Smooth muscle cell (in vitro differentiated cells): ENCODE measurements around the gene LRP10. TPM values are rescaled to one million over a fixed set of nuclear protein-coding genes. Genes with fewer than 3 reads are reported as not detected.
A peak's percentile ranks its signal among the peaks of the same experiment; 100 is the strongest.

ENCODE experiments used
- DNase-seq: peaks from one replicate; lab custom pipeline; 2025; ENCODE audit not compliant: unreplicated experiment; lab: John Stamatoyannopoulos, UW
- H2AFZ ChIP-seq: fragments of 200-600 bp; sonication (generic); 2 replicates; pipeline ENCODE4 v1.6.0; 2016; ENCODE audit warnings: antibody characterized with exemption, low read depth, mild to moderate bottlenecking
- H3F3A ChIP-seq: fragments of 200-600 bp; sonication (generic); 2 replicates; pipeline ENCODE4 v1.6.0; 2017; ENCODE audit warnings: antibody characterized with exemption, low read depth
- H3K27ac ChIP-seq: fragments of 200-600 bp; sonication (generic); 2 replicates; pipeline ENCODE4 v1.5.1; 2016; ENCODE audit warnings: low read depth, mild to moderate bottlenecking
- H3K27me3 ChIP-seq: fragments of 200-600 bp; sonication (generic); 2 replicates; pipeline ENCODE4 v1.6.1; 2016; ENCODE audit warnings: low read depth, mild to moderate bottlenecking
- H3K36me3 ChIP-seq: fragments of 200-600 bp; sonication (generic); 2 replicates; pipeline ENCODE4 v1.5.1; 2016; ENCODE audit warnings: low read depth
- H3K4me1 ChIP-seq: fragments of 200-600 bp; sonication (generic); 2 replicates; pipeline ENCODE4 v1.5.1; 2016; ENCODE audit warnings: low read depth
- H3K4me2 ChIP-seq: fragments of 200-600 bp; sonication (generic); 2 replicates; pipeline ENCODE4 v1.6.0; 2016; ENCODE audit warnings: mild to moderate bottlenecking
- H3K4me3 ChIP-seq: fragments of 200-600 bp; sonication (generic); 2 replicates; pipeline ENCODE4 v1.5.1; 2016; ENCODE audit warnings: mild to moderate bottlenecking
- H3K79me2 ChIP-seq: fragments of 200-600 bp; sonication (generic); 2 replicates; pipeline ENCODE4 v1.6.0; 2016; ENCODE audit warnings: low read depth, mild to moderate bottlenecking
- H3K9ac ChIP-seq: fragments of 200-600 bp; sonication (generic); 2 replicates; pipeline ENCODE4 v1.6.0; 2016; ENCODE audit warnings: low read depth
- H3K9me3 ChIP-seq: fragments of 200-600 bp; sonication (generic); replicated peaks from 2 replicates; pipeline ENCODE4 v1.5.1; 2016; ENCODE audit warnings: low read depth
- H4K20me1 ChIP-seq: fragments of 200-600 bp; sonication (generic); 2 replicates; pipeline ENCODE4 v1.6.0; 2016; ENCODE audit warnings: low read depth
- CTCF ChIP-seq: fragments of 200-600 bp; sonication (generic); IDR thresholded peaks from 2 replicates; pipeline ENCODE4 v1.5.1; 2017; ENCODE audit warnings: borderline replicate concordance, mild to moderate bottlenecking, antibody characterized with exemption; ENCODE audit not compliant: insufficient read depth, poor library complexity, severe bottlenecking
- WGBS: methylation state at CpG from one replicate; pipeline ENCODE4 v1.1.7; 2016; ENCODE audit warnings: low lambda C conversion rate; 5-methylcytosine and 5-hydroxymethylcytosine counted together
- polyA plus RNA-seq: library from polyadenylated mRNA; unstranded; fragments of >200 nt; fragmentation: Nextera tagmentation; extraction: Ambion mirVana; gene quantifications from 2 replicates; pipeline ENCODE4 v1.2.1, GENCODE V29; 2016
- total RNA-seq: library from RNA; depleted of rRNA; stranded (reverse); fragments of >200 nt; gene quantifications from 2 replicates; pipeline ENCODE4 v1.2.3, GENCODE V29; 2014

Gene LRP10
- total and polyA plus RNA-seq, 2 experiments from 2014 or later = 38.8 to 87.1 TPM

- H3K4me3 ChIP-seq = no peak overlapping the region
- no peak for TF ChIP-seq CTCF
- no peaks in the 10 kb centered on the region for H3K36me3 ChIP-seq
- H3K9me3 ChIP-seq = no peaks in the 10 kb centered on the region
- peaks cover 9% of the 10 kb centered on the region for H3K4me1 ChIP-seq
- no peak overlapping the region for H2AFZ ChIP-seq
- H3F3A ChIP-seq = peaks cover 54% of the 10 kb centered on the region
- H3K4me2 ChIP-seq = no peak overlapping the region
- peaks cover 65% of the 10 kb centered on the region for H4K20me1 ChIP-seq
- no peak for DNase-seq
- peaks cover 64% of the 10 kb centered on the region for H3K79me2 ChIP-seq
- 93% methylated on average over 21 of the region's 21 CpGs for WGBS
- H3K9ac ChIP-seq = no peak overlapping the region
- H3K27ac ChIP-seq = peak overlapping the region; percentile 87
- H3K27me3 ChIP-seq = no peaks in the 10 kb centered on the region
Observed at GRCh38 chr14:22843123-22843925, 28.2 kb upstream of the LRP10 start.

GRCh38 chr14:22844221-22845102 lies 27.1 kb upstream of the LRP10 start:
- H3K27me3 ChIP-seq = no peaks in the 10 kb centered on the region
- H4K20me1 ChIP-seq = peaks cover 54% of the 10 kb centered on the region
- peaks cover 52% of the 10 kb centered on the region for H3K79me2 ChIP-seq
- no peak for TF ChIP-seq CTCF
- H3F3A ChIP-seq = peaks cover 54% of the 10 kb centered on the region
- H3K27ac ChIP-seq = peak overlapping the region; percentile 100
- no peak overlapping the region for H3K9ac ChIP-seq
- no peak overlapping the region for H3K4me3 ChIP-seq
- 96% methylated on average over 19 of the region's 22 CpGs for WGBS
- no peak overlapping the region for H3K4me2 ChIP-seq
- no peaks in the 10 kb centered on the region for H3K36me3 ChIP-seq
- no peaks in the 10 kb centered on the region for H3K9me3 ChIP-seq
- peaks cover 20% of the 10 kb centered on the region for H3K4me1 ChIP-seq
- no peak overlapping the region for H2AFZ ChIP-seq
- DNase-seq = no peak

- WGBS = 95% methylated on average over 9 of the region's 9 CpGs
- no peak overlapping the region for H2AFZ ChIP-seq
- H3K4me2 ChIP-seq = no peak overlapping the region
- no peak overlapping the region for H3K9ac ChIP-seq
- H3K9me3 ChIP-seq = no peaks in the 10 kb centered on the region
- H3F3A ChIP-seq = peaks cover 58% of the 10 kb centered on the region
- H3K4me1 ChIP-seq = peaks cover 21% of the 10 kb centered on the region
- TF ChIP-seq CTCF = no peak
- H3K79me2 ChIP-seq = peaks cover 46% of the 10 kb centered on the region
- peak overlapping the region; percentile 100 for H3K27ac ChIP-seq
- no peaks in the 10 kb centered on the region for H3K27me3 ChIP-seq
- DNase-seq = no peak
- no peak overlapping the region for H3K4me3 ChIP-seq
- peaks cover 49% of the 10 kb centered on the region for H4K20me1 ChIP-seq
- no peaks in the 10 kb centered on the region for H3K36me3 ChIP-seq
Observed at GRCh38 chr14:22845103-22845394, 26.5 kb upstream of the LRP10 start.
